KOPT-K1 (cell line): ENCODE data around the gene CDSN.

ENCODE experiments used
- H3K27ac ChIP-seq: fragments of 200-600 bp; sonication (generic); 2 replicates; pipeline ENCODE4 v1.5.1; 2016; ENCODE audit warnings: antibody characterized with exemption, mild to moderate bottlenecking, low read depth, low read length; ENCODE audit not compliant: poor library complexity, severe bottlenecking
- H3K36me3 ChIP-seq: fragments of 200-600 bp; sonication (generic); 2 replicates; pipeline ENCODE4 v1.5.1; 2017; ENCODE audit warnings: antibody characterized with exemption, mild to moderate bottlenecking, low read length, moderate library complexity; ENCODE audit not compliant: insufficient read depth
- H3K9me3 ChIP-seq: fragments of 200-600 bp; sonication (generic); 2 replicates; pipeline ENCODE4 v1.5.1; 2017; ENCODE audit warnings: antibody characterized with exemption, low read length, mild to moderate bottlenecking; ENCODE audit not compliant: insufficient read depth, poor library complexity, severe bottlenecking

Gene CDSN

DNA sequence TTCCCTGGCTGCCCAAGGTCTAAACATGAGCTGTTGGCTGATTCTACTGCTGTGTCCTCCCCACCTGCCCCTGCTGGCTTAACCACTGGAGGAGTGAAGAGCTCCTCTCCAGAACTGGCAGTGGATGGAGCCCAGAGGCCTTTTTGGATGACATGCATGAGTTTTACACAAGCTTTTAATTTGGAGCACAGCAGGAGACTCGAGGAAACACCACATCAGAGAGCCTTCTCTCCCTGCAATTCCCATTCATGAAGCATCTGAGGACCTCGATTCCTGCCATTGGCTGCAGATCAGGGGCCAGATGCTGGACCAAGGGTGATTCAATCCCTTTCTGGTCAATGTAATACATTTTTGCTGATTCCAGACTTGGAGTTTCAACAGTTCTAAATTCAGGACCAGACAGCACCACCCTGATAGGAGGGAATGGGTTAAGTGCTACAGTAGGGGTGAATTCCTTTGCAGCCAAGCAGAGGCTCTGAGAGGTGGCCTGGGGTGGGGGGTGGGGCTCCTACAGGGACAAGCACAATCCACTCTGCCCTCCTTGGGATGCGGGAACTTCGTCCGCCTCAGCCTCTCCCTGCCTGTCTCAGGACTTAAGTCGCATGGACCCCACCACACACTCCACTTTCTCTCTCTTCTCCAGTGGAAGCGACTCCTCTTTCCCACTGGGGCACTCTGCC is 6.2 kb downstream of the CDSN start:
- H3K36me3 ChIP-seq: no peaks in the 10 kb centered on the region
- H3K9me3 ChIP-seq: no peaks in the 10 kb centered on the region
- no peak overlapping the region for H3K27ac ChIP-seq

DNA sequence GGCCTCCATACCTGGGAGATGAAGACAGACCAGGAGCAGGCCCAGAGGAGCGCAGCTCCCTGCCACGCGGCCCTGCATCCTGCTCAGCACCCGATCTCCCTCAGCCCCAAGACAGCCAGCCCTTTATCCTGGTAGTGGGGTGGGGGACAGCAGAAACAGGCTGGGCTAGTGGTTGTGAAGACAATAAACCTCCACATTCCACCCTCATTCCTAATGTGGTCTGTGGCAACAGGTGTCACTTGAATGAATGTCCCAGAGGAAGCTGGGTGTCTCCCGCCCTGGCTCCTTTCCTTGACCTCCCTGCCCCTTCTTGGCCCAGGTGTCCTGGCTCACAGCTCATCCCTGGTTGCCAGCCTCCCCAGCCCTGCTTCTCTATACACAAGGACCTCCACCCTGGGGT is 7.8 kb downstream of the CDSN start, which contains the start of gene C6orf15:
TSS of gene C6orf15 (minus strand) at position 98 of the 400 bp plus-strand sequence. CDS start at position 78, 20 bp downstream.
- no peak within 1 kb of the TSS for H3K27ac ChIP-seq
- H3K9me3 ChIP-seq: no peaks in the 10 kb centered on the region
- H3K36me3 ChIP-seq: no peaks in the 10 kb centered on the region

DNA sequence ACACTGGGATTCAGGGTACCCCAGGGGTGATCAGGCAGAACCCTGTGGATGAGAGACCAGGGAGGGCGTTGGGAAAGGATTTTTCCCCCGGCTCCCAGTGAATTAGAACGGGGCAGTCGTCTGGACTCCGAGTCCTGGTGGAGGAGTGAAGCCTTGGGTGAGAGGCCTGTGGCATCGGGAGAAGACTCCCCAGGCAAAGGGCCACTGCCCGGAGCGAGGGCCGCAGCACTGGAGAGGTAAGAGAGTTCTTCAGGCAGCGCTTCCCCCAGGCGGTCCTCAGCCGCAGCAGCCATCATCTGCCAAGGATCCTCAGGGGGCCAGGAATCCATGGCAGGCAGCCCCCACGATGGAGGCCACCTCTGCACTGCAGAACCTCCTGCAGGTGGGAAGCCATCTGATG is 8.5 kb downstream of the CDSN start:
- Histone ChIP-seq H3K36me3 (no peaks in the 10 kb centered on the region), H3K27ac (no peak overlapping the region), H3K9me3 (no peaks in the 10 kb centered on the region)

DNA sequence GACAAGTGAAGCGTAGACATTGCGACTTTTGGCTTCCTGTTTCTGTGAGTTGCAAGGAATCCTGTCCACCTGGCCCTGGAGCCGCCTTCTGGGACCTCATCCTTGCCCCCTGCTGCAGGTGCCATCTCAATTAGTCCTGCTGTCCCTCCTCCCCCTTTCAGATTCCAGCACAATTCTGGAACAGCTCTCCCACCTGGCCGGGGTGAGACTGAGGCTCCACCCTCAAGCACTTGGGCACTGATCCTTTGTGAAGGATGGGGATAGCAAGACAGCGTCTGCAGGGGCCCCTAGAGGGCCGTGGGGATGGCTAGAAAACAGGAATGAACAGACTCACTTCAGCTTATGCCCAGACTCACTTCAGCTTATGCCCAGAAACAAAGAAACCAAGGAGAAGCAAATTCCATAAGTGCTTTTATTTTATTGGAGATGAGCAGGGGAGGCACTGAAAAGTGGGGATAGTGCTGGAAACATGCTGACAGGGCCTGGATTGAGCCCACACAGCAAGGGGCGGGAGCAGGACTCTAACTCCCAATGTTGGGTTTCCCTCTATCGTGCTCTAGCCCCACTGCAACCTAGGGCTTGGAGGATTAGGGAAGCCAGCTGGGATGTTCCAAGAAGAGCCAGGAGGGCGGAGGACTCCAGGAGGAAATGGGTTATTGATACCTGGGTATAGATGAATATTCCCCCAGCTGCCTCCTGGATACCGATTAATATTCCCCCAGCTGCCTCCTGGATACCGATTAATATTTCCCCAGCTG is 9.2 kb downstream of the CDSN start:
- Histone ChIP-seq H3K27ac (no peak overlapping the region), H3K9me3 (no peaks in the 10 kb centered on the region), H3K36me3 (no peaks in the 10 kb centered on the region)

DNA sequence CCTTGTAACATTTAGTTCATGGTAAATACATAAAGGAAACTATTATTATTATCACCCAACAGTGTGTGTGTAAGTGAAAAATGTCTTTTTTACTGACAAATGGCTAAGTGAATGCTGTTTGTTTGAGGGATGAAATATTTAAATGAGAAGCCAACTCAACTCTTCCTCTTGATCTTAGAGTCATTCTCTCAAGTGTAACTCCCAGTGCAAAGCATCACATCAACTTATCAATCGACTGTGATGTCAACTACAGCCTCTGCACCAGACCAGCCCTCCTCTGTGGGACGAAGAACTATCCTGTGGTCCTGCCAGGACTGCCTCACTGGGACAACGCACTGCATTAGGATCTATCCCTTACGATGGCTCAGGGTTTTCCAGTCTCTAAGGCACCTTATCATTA is 13.2 kb downstream of the CDSN start:
- no peaks in the 10 kb centered on the region for H3K9me3 ChIP-seq
- H3K27ac ChIP-seq: no peak overlapping the region
- H3K36me3 ChIP-seq: no peaks in the 10 kb centered on the region

DNA sequence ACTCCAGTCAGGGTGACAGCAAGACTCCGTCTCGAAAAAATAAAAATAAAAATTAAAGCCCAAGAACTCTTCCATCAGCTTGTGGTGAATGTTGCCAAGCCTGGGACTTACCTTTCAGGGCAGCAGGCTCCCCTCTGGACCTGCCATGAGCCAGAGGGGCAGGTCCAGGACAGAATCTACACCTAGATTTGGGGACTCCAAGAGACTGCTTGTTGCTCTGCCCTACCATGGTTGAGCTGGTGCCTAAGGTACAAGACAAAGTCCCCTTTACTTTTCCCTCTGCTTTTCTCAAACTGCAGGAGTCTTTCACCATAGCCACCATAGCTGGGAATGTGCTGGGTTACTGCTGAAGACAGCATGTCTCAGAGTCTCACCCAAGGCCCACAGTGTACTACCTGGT is 17.1 kb downstream of the CDSN start:
- Histone ChIP-seq H3K36me3 (no peaks in the 10 kb centered on the region), H3K27ac (no peak overlapping the region), H3K9me3 (no peaks in the 10 kb centered on the region)

DNA sequence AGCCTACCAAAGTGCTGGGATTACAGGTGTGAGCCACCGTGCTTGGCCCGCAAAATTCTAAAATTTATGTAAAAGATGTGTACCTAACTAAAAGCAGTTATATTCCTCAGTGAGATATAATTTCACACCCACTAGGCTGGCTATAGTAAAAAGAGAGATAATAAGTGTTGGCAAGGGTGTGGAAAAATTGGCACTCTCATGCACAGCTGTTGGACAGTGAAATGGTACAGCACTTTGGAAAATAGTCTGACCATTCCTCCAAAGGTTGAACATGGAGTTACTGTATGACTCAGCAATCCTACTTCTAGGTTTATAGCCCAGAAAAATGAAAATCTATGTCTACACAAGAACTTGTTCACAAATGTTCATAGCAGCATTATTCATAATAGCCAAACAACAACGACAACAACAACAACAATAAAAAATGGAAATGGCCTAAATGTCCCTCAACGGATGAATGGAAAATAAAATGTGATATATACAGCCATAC is 21.8 kb downstream of the CDSN start:
- H3K27ac ChIP-seq: no peak overlapping the region
- no peaks in the 10 kb centered on the region for H3K36me3 ChIP-seq
- H3K9me3 ChIP-seq: no peaks in the 10 kb centered on the region

DNA sequence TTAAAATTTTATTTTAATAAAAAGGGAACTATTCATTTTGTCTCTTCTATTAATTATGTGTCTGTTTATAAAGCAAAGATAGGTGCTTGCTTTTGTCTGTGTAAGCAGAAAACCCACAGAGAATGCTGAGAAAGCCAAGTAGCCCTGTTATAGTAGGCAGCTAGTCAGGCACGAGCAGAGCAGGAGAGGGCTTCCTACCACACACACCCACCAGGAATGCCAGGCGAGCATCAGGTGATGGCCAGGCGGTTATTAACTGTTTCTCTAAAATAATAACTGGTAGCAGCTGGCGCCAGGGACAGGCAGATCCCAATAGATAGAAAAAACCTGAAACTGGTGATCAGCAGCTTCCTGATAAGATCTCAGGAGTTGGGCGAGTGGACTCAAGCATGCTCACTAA is 23.6 kb downstream of the CDSN start:
- H3K9me3 ChIP-seq: no peaks in the 10 kb centered on the region
- no peak overlapping the region for H3K27ac ChIP-seq
- no peaks in the 10 kb centered on the region for H3K36me3 ChIP-seq

DNA sequence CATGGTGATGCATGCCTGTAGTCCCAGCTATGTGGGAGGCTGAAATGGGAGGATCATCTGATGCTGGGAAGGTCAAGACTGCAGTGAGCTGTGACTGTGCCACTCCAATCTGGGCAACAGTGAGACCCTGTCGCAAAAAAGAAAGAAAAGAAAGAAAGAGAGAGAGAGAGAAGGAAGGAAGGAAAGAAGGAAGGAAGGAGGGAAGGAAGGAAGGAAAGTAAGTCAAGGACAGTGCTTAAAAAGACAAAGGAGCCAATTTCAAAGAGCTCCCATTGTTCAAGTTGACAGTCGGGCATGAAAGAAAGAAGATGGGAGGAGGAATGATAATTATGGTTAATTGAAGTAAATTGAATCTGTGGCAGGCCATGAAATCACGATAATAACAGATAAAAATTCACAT is 24.0 kb downstream of the CDSN start:
- Histone ChIP-seq H3K27ac (no peak overlapping the region), H3K36me3 (no peaks in the 10 kb centered on the region), H3K9me3 (no peaks in the 10 kb centered on the region)

DNA sequence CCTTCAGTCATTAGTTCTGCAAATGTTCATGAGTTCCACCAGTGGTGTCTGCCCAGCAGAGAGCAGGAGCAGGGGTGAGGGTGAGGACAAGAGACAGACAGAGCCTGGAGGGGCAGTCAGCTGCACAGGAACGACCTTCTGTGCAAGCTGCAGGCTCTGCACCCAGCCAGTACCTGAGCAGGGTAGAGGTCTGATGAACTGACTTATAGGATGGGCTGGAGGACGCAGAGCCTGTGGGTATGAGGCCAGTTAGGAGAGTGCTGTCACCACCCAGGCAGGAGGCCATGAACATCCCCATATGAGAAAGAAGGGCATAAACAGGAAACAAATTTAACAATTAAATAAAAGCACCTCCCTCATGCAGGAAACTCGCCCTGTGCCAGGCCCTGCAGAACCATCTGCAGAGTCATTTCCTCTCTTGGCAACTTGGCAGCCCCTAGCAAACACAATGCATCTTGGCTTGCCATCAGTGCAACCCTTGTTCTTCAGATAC is 25.8 kb downstream of the CDSN start:
- Histone ChIP-seq H3K9me3 (no peaks in the 10 kb centered on the region), H3K36me3 (no peaks in the 10 kb centered on the region), H3K27ac (peak overlapping the region; percentile 55)

DNA sequence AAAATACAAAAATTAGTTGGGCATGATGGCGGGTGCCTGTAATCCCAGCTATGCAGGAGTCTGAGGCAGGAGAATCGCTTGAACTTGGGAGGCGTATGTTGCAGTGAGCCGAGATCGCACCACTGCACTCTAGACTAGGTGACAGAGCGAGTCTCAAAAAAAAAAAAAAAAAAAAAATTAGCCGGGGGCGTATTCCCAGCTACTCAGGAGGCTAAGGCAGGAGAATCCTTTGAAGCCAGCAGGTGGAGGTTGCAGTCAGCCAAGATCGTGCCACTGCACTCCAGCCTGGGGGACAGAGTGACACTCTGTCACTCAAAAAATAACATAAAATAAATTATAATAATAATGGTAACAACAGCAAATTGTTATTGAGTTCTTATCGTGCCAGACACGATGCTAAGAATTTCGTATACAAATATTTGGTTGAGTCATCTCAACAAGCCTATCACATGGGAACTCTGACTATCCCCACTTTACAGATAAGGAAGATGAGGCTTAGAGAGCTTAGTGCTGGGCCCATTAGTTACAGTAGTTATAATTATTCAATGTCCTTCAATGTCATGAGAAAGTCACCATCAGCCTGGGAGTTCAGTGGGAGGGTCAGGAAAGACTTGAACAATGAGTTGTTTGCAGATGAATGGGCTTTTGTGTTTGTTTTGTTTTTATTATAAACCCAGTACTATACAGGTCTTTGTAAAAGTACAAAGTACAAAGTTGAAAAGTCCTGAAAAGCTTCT is 27.3 kb downstream of the CDSN start:
- Histone ChIP-seq H3K9me3 (no peaks in the 10 kb centered on the region), H3K27ac (no peak overlapping the region), H3K36me3 (no peaks in the 10 kb centered on the region)

DNA sequence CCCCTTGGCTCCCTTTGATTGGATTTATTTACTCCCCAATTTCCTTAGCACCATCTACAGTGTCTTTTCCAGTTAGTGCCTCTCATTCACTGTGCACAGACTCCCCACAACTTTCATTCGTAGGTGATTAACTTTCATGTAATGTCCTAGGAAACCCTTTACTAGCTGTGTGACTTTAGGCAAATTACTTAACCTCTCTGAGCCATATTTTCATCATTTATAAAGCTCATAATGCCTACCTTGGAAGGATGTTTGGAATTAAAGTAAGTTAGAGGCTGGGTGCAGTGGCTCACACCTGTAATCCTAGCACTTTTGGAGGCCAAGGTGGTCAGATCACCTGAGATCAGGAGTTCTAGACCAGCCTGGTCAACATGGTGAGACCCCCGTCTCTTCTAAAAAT is 28.0 kb downstream of the CDSN start:
- H3K9me3 ChIP-seq: no peaks in the 10 kb centered on the region
- no peaks in the 10 kb centered on the region for H3K36me3 ChIP-seq
- no peak overlapping the region for H3K27ac ChIP-seq

DNA sequence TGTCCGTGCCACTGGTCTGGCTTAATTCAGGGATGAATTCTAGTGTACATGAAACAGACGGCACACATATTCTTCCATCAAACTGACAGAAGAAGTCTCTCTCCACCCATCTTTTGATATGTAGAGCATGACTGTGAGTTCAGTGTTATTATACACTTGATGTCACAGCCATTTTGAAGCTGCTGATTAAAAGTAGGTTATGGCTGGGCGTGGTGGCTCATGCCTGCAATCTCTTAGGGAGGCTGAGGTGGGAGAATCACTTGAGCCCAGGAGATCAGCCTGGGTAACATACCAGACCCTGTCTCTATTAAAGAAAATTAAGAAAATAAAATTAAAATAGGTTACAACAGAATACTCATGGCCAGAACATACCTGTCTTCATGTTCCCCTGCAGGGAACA is 28.6 kb downstream of the CDSN start:
- Histone ChIP-seq H3K9me3 (no peaks in the 10 kb centered on the region), H3K36me3 (no peaks in the 10 kb centered on the region), H3K27ac (no peak overlapping the region)

DNA sequence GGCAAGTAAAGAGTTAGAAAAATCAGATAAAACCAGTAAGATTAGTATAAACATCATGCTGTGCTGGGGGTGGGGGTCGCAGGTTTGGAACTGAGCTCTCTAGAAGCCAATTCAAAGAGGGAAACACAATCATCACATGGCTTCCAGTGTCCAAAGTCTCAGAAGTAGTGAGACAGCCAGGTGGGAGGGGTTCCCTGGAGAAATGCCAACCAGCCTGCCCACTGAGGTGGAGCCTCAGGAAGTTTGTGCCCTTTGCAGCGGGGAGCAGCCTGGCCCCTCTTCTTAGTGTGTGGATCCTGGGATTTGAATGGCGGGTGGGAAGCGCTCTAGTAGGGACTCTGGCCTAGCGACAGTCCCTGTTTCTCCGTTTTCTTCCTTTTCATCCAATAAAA is 29.3 kb downstream of the CDSN start:
- H3K27ac ChIP-seq: no peak overlapping the region
- H3K36me3 ChIP-seq: no peaks in the 10 kb centered on the region
- no peaks in the 10 kb centered on the region for H3K9me3 ChIP-seq

DNA sequence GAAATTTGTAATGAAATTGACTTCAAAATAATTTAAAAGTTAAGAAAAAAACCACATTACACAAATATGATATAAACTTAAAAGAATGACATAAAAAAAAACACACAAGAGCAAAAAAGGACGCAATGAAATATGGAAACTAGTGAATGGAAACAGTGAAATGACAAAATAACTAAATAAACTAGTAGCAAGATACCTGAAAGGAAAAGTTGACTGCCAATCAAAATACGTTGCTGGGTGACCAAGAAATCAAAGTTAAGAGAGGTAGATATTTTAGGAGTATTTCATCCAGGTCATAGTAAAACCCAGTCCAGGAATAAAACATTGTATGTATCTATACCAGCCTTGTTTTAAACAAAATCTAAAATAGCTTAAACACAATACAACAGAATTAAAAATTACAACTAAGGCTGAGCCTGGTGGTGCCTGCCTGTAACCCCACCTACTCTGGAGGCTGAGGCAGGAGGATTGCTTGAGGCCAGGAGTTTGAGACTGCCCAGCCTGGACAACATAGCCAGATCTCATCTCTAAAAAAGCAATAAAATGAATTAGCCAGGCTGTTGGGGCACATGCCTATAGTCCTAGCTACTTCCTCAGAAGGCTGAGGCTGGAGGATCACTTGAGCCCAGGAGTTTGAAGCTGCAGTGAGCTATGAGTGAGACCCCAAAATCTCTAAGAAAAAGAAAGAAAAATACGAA is 29.8 kb downstream of the CDSN start:
- Histone ChIP-seq H3K36me3 (no peaks in the 10 kb centered on the region), H3K9me3 (no peaks in the 10 kb centered on the region), H3K27ac (no peak overlapping the region)
